Fibroblast of lung (primary cell): Measurements from ENCODE around the gene NT5DC4.

ENCODE experiments used
- CTCF ChIP-seq, 2 donors: IDR thresholded peaks in 1 of 2; conservative IDR thresholded peaks in 1 of 2; 1 replicate in 1 of 2; 2 replicates in 1 of 2; pipeline ENCODE4 v1.5.1; 2011 to 2012; ENCODE audit warnings: low read length in 2 of 2, control low read depth in 1 of 2, inconsistent platforms in 1 of 2, low read depth in 1 of 2, mild to moderate bottlenecking in 1 of 2
- EZH2 ChIP-seq: IDR thresholded peaks from 2 replicates; pipeline ENCODE4 v1.5.1; 2012; ENCODE audit warnings: low read length, control low read depth, mild to moderate bottlenecking; ENCODE audit errors: missing control alignments

- TF ChIP-seq EZH2 (no peak), CTCF (conservative IDR thresholded peaks at IDR 0.05 in 1 of 2, IDR thresholded peaks at IDR 0.05 in 1 of 2; ENCODE audit: low read depth in 1 of 2, low read length in 2 of 2) (no peak)
Measured at GRCh38 chr2:112777036-112777435, 56.2 kb downstream of the NT5DC4 start.
